HG02884 (cell line): ENCODE data around the gene TIAM2.
A peak's percentile ranks its signal among the peaks of the same experiment; 100 is the strongest.
"Not testable (repeated sequence)": the region's sequence is repeated elsewhere in the genome, so short reads cannot be mapped to it uniquely, and the experiment has no call there.

Experiments used
- ATAC-seq: cut with Tn5 transposase; IDR thresholded peaks from one replicate; pipeline ENCODE4 v1.9.1; 2021; ENCODE audit warnings: mild to moderate bottlenecking, moderate library complexity; ENCODE audit not compliant: unreplicated experiment

TIAM2 gene

GRCh38 chr6:155252581-155252980, 257.5 kb downstream of the TIAM2 start:
- no peak for ATAC-seq

DNA sequence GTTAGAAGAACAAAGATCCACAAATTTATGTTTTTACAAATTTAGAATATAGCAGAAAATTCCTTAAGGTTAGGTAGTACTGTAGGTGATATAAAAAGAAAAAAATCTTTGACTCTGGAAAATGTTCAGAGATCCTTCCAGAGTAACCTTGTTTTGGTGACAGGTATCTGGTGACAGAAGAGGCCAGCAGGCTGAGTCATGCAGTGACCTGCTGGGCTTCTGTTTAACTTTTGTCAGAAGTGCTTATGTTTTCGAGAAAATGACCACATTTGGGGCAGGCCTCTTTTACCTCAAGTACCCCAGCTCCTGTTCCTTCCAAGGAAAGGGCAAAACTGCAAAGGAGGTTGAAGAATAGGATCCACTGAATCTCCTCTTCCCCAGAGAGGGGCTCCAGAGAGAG, 258.2 kb downstream of the TIAM2 start:
- no peak for ATAC-seq

DNA sequence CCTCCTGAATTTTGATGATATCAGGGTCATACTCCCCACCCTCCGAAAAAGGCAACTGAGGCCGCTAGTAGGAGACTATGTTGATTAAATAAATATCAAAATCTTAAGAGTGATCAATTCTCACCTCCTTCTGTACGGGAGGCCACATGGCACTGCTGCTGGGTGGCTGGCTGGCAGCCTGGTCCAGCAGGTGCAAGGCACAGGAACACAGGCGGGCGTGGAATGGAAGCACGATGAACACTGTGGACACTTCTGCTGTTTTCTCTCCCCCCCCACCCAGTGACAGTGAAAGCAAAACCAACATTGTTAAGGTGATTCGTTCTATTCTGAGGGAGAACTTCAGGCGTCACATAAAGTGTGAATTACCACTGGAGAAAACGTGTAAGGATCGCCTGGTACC, 259.0 kb downstream of the TIAM2 start:
- no peak for ATAC-seq

DNA sequence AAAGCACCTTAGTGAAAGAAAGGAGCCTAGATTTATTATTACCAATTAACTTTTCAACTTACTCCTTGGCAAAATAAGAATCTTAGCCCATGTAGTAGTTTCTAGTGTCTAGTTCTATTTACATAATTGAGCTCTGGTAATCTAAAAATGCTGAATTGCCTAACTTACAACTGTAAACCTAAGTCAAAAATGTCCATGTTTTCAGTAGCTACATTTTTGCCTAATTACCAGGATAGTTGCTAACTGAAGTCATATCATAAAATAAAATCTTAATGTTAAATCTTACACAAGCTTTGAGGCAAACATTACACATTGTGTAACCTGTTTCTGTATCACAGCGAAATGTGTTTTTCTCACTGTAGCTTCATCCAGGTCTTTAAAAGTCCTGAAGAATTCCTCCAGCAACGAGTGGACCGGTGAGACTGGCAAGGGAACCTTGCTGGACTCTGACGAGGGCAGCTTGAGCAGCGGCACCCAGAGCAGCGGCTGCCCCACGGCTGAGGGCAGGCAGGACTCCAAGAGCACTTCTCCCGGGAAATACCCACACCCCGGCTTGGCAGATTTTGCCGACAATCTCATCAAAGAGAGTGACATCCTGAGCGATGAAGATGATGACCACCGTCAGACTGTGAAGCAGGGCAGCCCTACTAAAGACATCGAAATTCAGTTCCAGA, 261.1 kb downstream of the TIAM2 start:
- ATAC-seq: no peak

DNA sequence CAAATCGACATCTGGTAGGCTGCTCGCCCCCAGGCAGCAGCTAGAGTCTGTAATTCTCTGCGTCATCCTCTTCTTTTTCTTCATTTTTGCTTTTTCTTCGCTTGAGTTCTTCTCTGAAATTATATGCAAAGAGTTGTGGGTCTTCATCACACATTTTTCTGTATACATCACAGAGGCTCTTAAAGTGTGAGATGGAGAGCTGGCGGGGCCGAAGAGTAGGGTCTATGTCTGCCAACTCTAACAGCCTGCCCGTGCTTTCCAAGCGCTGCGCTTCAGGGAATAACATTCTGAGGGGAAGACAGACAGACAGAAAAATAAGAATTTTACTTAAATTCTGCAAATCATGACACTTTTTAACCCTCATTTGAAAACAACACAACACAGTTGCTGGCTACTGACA, 262.7 kb downstream of the TIAM2 start:
- no peak for ATAC-seq

DNA sequence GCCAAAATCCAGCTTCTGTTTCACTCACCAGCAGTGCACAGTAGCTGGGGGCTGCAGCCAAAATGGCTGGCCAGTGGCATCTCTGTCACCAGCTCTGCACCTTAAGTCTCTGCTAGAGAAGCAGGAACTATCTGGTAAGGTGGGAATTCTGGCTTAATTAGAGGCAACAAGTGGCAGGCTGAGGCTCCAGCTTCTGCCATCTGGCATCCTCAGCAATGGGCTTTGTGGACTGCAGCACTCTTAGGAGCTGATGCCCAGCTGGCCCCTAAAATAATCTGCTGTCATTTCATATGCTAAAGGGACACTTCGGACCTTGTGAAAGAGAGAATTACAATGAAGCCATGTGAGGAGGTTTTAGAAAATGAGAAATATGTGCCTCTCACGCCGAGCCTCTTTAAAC, 264.1 kb downstream of the TIAM2 start:
- no peak for ATAC-seq

DNA sequence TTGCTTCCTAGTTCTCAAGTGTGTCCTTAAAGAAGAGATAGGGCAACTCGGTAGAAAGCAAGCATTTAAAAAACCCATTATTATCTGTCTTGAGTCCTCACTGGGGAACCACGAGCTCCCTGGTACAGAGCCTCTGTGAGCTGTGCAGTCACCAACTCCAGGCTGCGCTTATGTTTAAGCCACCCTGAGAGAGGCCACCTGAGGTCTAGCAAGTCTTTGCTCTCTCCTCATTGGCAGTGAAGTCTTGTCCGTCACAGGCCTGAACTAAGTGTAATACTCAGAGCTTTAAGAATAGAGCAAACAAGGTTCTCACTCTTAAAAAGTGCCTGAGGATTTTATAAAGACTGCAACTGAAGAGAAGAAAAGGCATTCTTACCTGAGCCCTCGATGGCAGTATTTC, 264.8 kb downstream of the TIAM2 start:
- no peak for ATAC-seq

GRCh38 chr6:155260686-155261085, 265.6 kb downstream of the TIAM2 start:
- peak; percentile 52 for ATAC-seq

DNA sequence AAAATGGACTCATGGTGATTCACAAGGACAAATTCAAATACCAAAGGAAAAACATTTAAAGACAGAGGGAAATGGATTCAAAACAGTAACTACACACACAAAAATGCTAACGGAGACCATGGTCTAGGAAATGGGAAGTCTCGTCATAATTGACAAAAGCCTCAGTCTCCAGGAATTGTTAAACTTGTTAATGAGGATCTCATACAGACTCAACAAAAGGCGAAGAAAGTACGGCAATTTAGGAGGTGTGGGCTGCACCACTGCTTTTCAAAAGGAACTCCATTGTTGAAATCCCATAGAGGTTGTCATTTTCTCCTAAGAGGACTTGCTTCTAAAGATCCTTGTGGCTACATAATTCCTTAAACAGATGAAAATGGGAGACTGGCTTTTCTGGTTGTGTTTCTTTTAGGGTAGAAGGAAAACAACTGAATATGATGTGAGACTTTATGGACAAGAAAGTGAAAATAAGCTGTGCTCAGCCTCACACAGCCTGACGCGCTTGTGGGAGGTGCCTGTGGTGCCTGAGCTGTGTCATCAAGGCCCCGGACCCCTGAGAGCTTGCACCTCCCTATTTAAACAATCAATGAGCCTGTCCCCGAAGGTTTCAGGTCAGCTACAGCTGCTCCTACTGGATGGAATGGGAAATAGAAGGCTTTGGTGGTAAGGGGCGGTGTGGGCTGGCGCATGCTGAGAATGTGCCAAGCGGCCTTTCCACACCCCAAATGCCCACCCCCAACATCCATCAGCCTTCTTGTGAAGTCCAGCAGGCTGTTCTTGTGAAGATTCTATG, 266.2 kb downstream of the TIAM2 start:
- ATAC-seq: no peak

DNA sequence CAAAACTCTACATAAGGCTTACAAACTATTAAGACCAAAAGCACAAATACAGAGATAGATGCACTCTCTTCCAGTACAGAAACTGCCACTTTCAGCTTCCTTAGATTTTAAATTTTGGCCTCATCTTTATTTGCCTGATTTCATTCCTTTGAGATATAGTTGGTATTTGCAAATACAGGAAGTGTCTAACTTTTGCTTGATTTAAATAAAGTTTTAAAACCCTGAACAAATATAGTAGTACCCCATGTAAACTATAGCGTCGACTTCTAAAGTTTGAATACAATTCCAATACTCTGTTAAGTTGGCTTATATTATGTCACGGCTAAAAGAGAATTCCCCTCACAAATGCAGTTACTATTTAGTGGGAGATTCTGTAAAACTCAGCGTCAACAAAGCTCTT, 267.5 kb downstream of the TIAM2 start:
- no peak for ATAC-seq

DNA sequence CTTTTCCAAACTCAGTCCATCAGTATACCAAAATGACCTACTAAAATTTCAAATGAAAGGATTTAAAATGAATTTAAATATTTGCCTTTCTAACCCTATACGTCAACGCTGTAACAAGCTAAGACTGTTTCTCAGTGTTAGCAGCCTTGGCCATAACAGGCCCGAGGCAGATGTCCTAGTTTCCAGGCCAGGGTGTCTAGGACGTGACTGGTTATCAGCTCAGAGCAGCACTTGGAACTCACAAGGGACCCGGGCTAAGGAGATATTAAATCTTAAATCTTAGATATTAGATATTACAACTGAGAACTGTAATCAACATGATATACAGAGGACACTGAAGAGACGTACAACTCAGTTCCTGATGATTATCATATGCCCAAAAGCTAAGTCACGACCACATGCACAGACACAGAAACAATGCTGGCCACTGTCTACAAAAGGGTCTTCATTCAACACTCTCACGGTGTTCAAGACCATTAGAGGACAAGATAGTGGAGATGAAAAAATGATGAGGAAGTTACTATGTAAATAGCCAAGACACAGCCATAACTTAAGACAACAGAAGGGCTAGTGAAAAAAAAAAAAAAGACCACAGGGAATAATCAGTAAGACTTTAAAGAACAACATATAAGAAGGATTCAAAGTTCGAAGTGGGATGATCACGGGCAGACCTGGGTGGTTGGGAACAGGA, 268.4 kb downstream of the TIAM2 start, which contains the start of gene CLDN20:
TSS of gene CLDN20 (plus strand) at position 641 of the 691 bp plus-strand sequence. CDS start 11,707 bp downstream, outside the sequence.
- ATAC-seq: no peak

DNA sequence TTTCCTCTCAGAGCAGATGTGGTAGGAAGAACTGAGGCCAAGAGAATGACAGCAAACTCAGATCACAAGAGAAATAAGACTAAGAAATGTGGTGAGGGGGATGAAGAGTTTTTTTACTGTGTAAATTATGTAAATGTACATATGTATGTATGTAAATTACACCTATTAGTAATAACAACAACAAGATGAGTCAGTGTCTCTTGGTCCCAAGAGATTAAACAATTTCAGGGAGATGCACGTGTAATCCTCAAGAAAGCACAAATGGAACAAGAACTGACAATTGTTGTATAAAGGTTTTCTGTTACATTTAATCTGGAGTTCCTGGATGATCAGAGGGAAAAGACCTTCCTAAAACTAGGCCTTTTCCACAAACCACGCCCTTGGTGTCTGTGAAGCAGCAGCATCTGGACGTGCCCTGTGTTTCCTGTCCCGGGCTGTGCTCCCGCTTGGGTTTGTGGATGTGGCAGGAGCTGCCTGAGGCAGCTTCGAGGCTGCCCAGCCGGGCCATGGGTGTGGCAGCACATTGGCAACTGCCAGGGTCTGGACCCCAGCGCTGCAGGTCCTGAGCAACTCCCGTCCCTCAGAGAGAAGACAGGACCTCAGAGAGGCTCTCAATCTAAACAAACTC, 269.7 kb downstream of the TIAM2 start:
- no peak for ATAC-seq

GRCh38 chr6:155265843-155266535, 270.9 kb downstream of the TIAM2 start:
- no peak for ATAC-seq

GRCh38 chr6:155267411-155267810, 272.3 kb downstream of the TIAM2 start:
- ATAC-seq: no peak

DNA sequence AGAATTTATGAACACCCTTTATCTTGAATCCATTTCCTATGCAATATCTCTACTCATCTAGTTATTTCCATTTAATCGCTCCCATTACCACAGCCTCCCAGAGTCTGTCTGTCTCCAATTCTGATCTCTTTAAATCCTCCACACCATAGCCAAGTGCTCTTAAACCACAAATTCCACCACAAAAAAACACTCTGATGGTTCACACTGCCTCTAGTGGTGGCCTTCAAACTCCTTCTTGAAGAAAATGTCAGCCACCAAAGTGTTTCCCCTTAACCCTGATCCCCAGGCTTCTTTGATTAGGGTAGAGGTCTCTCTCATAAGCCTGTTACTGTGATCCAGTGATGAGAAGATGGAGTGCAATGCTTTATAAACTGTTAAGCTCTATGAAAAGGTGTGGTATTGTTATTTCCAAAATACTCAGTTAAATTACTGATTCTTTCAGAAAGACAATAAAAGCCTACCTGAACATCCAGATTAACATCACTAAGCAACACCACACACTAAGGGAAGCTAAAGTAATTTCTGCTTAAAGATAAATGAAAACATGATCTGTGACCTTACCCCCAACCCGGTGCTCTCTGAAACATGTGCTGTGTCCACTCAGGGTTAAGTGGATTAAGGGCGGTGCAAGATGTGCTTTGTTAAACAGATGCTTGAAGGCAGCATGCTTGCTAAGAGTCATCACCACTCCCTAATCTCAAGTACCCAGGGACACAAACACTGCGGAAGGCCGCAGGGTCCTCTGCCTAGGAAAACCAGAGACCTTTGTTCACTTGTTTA, 273.2 kb downstream of the TIAM2 start:
- not testable (repeated sequence) for ATAC-seq

DNA sequence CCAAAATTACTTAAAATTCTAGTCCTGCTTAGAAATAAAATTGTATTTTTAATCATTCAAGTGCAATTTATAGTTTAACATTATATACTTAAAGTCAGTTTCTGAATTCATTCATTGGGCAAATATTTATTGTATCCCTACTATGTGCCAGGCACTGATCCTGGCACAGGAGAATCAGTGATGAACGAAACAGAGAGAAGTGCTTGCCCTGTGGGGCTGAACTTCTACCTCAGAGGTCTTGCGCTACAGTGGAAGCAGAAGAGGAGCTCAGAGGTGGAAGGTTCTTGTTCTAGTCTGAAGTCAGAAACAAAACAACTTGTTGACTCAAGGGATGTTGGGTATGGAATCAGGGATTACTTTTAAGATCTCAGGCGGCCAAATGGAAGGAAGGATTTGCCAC, 274.6 kb downstream of the TIAM2 start:
- no peak for ATAC-seq

GRCh38 chr6:155270561-155271091, 275.5 kb downstream of the TIAM2 start:
- ATAC-seq: no peak

DNA sequence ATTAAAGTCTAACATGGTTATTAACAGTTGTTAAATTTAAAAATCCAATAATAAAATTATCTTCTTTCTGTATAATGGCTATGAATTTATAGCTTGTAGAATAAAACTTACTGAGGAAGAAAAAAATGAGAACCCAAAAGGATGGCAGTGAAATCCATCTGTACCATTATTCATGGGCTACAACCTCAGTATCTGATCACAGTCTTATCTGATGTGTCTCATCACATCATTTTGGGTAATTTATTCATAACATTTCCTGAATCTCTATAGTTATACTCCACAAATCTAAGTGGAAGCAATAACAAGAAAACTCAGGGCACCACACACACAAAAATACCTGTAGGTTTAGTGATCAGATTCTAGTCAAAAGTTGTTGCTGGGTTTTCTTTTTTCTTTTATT, 276.0 kb downstream of the TIAM2 start:
- ATAC-seq: no peak

GRCh38 chr6:155272353-155273232, 277.5 kb downstream of the TIAM2 start:
- ATAC-seq: no peak
